Activated CD4-positive, CD25-positive, alpha-beta regulatory T cell treated with anti-CD3 and anti-CD28 coated beads, Interleukin-2, amount 50 U/mL, for 72 hours (primary cell): ENCODE measurements around the gene ZIC1.

ENCODE experiments used
- DNase-seq: peaks from one replicate; pipeline ENCODE4 v3.0.0; 2021

Gene ZIC1

DNA sequence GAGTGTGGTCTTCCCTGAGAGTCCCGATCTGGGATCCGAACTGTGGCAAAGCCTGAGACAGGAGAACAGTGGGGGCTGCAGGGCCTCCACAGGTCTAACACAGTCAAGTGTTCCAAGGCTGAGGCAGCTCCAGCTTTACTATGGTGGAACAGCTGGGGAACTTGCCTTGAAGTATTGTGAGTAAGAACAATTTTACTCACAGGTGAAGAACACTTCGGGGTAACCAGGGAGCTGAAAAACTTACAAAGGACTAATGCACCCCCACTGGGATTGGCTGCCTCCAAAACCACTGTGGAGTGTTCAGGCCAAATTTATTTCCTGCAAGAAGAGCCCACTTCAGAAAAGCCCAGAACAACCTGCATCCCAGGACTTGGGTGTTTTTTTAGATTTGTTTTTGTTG is 28.2 kb upstream of the ZIC1 start:
- no peak for DNase-seq

DNA sequence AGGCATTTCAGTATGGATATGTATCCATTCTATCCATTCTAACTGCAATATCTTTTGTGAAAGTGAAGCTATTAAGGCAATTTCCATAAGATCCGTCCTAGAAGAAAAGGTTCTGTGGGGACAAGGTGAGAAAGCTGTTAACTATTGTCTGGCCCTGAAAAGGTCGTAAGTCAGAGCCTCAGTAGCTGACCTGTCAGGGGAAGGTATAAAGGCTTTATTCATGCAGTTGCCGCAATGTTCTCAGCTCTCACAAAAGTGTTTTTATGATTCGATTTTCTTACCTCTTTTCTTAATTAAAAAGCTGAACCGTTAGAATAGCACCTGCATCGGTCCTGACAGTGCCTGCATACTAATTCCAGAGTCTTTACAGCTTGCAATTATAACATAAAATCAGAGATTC is 27.6 kb upstream of the ZIC1 start:
- no peak for DNase-seq

DNA sequence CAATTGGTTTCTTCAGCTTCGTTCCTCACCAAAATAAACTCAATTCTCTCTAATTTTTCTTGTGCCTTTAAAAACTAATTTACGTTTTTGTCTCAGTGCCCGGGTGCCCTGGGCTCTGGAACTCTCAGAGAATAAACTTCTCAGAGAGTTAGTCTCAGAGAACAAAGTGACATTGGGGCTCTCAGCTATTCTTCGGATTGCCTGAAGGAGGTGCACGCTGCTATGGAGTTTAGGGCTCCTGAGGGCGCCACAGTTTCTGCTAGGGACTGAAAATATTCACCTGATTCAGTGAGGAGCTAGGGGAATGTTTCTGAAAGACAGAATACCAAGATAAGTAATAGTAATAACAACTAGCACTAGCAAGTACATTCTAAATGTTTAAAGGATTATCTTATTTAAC is 25.5 kb upstream of the ZIC1 start:
- DNase-seq = no peak

DNA sequence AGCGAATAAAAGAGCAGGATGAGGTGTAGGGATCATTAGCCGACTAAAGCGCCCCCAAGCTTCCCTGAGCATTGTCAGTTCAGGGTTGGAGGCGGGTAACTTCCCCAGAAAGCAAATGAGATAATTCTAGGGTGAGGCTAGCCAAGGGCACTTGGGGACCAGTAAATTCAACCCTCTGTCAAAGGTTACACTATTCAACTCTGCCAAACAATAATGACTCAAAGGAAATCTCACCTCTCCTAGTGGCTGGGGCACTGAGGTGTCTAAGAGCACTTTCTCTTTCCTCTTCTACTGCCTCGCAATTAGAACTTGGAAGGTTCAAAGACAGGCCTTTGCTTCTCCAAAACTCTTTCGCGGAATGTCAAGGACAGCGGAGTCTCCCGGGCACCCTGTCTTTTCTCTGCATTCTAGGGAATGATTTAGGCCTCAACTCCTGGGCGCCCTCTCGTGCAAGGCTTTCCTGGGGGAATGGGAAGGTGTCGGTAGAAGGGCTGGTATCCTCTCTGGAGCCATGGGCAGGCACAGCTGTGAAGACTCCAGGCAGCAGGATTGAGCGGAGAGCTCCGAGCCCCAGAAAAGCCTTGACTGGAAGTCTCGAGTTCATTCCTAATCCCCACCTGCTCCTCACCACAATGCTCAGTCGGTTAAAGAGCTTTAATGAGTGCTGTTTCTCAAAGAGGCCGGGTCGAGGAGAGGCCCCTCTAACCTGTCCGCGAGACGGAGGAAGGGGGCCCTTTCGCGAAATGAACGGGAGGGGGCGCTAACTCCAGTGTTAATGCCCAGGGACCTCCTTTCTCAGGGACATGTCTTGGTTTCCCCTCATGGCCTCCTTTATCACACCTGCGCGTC is 24.7 kb upstream of the ZIC1 start:
- DNase-seq = no peak

DNA sequence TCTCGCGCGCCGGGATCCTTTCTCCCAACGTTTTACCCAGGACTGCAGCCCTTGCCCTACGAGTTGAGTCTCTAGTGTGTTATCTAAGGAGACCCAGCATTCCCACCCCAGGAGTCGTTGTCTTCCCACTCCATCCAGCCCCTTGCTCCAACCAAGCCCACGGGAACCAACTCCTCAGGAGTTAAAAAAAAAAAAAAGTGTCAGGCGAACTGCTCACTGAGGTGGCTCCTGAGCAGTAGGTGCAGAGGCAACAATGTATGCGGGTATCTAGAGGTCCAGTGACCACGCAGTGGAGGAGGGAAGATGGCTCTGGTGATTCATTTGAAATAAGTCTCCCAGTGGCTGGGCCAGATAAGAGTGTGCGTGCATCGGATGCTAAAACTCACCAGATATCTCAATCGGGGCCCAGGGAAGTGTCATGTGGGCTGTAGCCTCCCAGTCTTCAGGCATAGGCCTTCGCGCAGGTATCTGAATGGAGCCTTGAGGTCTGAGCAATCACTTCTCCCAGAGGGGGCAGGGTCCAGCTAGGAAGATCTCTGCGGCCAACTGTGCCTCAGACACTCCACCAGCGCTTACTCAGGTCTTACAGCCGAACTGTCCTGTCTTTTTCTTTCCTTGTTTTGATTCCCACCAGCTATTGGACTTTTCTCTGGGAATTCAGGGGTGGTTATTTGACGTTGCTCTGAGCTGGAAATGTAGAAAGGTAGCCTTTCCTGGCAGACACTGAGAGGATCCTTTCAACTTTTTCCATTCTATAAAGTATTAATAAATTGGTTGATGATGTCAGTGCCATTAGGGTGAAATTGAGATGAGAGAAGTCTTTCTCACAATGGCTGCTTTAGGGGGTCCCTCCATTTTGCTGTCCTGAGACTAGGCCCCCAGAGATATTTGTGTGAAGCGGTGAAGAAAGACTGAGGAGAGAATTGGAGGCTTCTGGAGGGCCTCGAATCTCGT is 23.8 kb upstream of the ZIC1 start:
- no peak for DNase-seq

DNA sequence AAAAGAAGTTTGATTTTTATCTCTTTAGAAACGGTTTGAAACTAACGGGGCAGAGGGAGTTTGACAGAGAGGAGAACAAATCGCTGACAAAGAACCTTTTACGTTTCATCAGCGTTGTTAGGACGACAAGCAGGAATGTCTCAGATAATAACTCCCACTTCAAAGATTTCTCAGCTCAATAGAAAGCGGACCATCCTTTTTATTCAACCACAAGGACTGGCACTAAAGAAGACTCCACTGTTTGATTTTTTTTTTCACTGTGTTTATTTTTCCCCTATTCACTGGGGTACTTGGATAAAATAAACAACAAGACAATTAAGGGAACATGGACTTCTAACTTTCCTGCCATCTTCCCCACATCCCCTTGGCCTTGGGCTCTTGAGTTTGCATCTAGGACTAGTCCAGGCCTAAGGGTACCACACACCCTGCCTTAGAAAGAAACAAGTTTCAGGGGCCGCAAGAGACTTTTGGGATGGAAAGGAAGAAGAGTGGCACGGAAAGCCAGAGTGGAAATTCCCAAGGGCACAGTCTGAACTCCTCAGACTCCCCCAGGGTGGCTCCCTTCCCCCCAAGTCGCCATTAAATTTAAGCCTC is 21.8 kb upstream of the ZIC1 start:
- no peak for DNase-seq

DNA sequence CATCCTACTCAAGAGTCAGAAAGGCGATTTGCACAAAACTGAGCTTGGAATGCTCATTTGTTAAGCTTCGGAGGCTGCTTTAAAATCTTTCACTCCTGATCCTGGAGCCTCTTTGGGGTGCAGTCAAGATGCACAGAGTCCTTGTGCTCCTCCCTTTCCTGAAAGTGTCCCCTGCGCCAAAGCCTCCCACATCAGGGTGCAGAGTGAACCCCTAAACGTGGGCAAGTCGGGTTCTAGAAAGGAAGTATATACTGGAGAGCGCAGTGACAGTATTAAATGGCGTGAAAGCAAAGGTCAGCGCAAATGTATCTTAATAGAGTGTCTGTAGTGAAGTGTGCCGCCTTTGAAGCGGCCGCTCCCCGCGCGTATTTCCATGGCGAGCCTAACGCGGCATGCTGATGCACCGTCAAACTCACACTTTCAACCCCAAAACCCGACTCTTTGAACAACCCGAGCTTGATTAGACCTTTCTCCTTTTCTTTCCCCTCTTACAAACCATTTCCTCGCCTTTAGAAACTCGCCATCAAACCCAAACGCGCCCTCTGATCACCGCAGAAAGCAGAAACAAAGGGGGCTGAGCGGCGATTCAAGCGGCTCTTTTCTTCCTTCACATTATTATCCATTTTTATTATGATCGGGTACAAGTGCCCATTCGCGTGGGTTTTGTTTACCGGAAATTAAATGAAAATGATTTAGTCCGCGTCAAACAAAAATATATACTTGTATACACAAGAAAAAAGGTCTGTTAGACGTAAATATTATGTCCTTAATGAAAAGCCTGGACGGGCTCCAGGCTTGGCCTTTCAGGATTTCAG is 21.1 kb upstream of the ZIC1 start:
- DNase-seq = no peak

DNA sequence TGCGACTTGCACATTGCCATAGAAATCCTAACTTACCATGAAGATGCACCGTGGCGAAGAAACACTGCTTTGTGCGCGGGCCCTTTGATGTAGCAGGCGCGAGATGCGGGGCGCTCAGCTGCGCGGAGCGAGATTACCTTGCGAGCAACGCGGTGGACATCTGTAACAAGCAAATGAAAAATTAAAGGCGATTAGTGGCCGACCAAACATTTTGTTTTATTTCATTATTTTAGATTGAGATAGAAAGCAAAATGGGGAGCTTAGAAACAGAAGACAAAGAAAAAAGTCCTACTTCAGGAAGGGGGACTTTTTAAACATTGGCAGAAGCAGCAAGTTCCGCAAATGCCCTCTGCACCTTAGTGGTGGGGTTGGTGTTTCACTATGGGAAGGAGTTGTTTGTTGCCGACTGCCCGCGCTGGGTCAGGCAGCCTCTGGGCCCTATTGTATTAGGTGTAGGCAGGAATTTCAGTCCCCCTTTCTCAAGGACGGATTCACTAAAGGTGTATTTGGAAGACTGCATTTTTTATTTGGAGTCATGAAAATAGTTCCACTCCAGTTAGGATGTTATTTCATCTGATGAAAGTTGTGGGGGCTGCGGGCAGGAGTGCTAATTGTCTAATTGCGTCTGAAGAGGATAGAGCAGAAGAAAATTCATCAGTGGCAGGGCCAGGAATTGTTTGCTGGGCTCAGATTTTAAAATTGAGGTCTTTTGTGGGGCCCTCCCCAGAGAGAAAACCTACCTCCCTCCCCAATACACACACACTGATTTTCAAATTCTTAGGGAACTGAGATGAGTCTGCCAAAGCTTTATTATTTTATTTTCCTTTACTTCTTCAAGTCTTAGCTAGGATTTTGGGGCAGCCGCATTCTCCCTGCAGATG is 20.2 kb upstream of the ZIC1 start:
- DNase-seq = no peak

DNA sequence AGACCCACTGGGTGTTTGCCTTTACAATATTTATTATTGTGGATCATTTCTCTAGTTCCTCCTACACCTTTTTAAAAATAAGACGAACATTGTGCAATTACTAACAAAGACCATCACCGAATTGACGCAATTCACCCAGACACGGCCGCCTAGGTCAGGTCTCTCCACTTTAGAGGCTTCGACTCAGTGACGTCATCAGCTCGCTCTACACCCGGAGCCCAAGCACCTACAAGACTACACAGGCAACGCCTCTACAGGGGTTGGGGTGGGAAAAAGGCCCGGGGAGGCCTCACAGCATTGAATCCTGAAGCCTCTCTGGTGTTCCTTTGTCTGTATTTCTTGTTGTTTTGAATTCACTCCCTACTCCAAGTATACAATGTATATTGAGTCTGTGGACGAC is 19.4 kb upstream of the ZIC1 start:
- DNase-seq = no peak

DNA sequence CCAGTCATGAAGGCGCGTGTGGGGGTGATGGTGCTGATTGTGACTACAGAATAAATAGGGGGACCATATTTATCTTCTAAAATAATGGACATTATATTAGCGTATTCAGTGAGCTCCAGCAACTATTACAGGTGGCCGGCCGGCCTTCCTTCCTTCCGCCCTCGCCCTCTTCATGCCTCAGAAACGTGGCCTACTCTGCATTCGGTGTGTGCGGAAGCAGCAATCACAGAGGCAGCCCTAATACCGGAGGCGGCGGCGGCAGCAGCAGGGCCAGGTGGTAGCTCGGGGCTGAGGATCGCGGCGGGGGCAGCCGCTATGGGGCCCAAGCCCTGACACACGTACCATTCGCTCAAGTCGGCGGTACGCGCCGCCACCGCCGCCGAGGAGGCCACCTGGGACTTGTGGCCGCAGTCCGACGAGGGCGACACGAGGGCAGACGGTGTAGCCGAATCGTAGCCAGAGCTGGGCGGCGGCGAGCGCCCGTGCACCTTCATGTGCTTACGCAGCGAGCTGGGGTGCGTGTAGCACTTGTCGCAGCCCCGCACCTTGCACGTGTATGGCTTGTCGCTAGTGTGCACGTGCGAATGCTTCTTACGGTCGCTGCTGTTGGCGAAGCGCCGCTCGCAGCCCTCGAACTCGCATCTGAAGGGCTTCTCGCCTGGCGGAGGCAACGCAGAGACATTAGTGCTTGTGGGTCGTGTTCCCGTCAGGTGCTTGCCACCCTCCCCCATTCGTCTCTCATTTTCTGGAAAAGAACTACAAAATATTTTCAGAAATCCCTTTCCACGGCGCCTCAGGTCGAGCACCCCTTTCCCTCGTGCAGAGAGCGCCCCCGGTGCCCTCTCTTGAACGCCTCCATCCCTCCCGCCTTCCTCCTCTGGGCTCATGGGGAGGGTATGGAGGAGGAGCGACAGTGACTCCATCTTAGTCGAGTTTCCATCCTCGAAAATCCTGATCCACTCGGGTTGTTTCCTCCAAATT is 18.3 kb upstream of the ZIC1 start:
- DNase-seq = no peak

DNA sequence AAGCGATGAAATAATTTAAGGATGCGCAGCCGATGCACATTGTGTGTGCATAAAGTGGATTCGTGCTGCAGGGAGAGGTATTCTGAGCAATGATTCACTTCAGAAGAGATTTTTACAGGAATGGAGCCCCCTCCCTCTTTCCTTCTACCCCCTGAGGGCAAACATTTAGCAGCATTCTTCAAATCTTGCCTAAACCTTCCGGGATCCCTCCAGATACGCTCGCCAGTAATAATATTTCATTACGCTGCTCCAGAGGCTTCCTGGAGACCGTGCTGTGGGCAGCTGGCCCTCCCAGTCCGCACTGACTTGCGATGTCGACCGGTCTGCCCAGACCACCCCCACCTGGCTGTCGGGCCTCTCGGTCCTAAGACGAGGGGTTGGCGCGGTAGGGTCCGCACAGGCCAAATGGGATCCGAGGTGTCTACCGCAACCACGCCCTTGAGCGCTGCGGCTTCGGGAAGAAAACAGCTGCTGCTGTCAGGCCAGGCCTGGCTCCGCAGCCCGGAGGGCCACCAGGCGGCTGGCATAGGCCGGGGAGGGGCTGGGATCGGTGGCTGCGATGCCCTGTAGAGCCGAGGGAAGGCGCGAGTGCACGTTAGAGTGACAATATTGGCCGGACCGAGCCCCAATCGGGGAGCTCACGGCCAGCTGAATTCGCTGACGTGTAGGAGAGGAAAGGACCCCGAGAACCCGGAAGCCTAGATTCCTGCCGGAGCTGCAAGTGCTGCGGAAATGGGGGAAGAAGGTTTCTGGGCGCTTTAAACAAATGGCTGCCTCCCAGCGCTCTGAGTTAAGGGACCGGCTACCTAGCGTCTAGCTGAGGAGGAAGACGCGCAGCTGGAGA is 17.2 kb upstream of the ZIC1 start:
- no peak for DNase-seq

DNA sequence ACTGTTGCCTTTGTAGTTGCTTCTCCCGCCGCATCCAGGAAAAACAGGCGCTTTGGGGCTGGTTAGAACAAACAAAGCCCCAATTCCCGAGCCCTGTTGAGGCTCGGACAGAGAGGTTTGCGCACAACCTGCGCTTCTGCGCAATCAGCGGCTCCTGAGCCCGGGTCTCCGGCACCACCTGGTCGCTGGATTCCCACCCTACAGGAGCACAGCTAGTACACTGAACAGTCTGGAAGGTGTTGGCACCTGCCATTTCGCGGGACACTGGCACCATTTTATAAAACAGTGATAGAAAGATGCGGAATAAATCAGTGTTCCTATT is 16.6 kb upstream of the ZIC1 start:
- no peak for DNase-seq

DNA sequence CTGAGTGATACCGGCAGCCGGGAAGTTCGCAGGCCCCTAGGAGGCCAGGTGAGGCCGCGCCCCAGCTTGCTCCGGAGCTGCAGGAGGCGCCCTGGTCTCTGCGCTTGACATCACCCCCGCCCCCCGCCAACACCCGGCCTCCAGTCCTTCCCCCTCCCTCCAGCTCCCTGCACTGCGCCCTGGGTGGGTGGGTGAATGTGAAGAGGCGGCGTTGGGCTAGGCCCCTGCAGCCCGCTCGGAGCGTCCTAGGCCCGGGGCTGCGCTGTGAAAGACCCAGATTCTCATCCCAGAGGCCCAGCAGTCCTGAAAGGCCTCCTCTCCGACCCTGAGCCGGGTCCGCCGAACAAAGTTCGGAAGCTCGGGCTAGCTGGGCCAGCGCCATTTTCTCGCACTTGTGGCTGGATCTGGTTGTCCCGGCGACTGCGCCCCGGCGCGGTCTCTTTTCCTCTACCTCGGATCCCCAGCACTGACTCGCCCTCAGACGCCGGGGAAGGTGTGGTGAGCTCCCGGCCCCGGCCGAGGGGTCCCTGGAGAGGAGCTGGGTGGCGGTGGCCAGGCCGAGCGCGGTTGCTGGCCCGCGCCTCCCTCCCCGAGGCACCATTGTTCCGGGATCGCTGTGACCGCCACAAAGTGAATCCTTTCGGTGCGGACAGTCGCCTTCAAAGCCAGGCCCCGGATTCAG is 15.8 kb upstream of the ZIC1 start:
- no peak for DNase-seq

DNA sequence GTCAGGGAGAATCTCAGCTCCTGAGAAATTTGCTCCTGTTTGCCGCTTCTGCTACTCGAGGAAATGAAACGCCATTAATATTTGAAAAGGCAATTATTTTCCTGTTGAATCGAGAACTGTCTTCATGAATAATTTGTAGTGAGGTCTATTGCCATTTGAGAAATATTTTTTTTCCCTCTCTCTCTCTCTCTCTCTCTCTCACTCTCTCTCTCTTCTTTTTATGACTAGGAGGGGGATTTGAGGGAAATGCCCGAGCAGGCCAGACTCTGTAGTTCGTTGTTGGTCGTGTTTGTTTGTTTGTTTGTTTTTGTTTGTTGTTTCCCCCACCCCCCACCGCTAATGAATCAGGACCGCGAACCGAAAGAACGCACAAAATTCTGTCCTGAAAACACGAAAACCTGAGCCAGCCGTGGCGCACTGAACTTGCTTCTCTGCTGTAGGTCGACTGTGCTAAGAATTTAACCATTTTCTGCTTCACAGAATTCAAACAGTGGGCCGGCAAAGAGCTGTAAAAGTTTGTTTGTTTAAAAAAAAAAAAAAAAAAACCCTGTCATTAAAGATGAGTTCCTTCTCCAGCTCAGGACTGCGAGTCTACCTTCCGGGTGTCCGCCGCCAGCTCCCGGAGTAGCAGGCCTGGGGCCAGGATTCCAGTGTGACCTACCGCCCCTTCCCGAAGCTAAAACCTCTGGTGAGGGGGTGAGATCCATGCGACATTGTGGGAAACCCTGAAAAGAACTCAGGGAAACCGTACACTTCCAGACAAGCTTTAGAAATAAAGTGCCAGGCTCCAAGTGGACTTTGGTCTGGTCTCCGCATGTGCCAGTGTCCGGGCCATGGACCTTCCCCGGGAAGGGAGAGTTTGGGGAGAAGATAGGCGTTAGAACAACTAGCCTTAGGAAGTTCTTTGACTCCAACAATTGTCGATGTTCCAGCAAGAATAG is 15.0 kb upstream of the ZIC1 start:
- no peak for DNase-seq

DNA sequence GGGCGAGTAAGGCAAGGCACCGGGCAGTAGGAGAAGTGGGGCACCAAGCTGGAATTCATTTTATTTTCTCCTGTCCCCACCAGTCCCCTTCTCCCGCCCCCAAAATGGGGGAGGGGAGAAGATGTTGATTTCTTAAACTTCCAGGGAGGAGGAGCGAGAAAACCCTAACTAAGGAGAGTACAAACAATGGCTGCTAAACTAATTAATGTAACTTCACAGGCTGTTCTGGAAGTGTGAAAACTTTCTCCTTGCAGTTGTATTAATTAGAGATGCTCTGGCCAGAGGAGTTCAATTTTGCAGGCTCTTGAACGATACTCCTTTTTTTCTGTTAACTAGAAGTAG is 14.3 kb upstream of the ZIC1 start:
- no peak for DNase-seq

DNA sequence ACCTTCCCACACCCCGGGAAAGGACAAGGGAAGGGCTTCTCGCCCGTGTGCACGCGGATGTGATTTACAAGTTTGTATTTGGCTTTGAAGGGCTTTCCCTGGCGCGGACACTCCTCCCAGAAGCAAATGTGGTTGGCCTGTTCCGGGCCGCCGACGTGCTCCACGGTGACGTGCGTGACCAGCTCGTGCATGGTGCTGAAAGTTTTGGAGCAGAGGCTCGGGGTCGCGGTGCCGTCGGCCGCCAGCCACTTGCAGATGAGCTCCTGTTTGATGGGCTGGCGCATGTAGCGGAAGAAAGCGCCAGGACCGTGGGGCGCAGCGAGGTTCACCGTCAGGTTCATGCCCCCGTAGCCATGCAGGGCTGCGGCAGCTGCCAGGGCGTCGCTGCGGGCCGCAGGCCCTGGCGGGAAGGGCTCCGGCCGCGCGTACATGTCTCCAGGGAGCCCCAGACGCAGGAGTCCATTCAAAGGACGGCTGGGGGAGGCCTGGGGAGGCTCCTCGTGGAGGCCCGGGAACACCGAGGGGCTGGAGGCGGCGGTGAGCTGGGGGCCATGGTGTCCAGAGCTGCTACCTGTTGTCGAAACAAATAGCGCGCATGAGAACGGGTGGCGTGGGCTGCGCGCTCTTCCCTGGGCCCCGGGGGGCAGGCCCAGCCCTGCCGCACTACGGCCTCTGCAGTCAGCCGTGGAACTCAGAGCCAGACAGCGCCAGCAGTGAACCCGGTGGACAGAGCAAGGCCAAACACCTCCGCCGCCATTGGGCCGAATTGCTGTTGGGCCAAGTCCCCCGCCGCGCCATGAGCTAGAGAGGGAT is 13.1 kb upstream of the ZIC1 start:
- no peak for DNase-seq

DNA sequence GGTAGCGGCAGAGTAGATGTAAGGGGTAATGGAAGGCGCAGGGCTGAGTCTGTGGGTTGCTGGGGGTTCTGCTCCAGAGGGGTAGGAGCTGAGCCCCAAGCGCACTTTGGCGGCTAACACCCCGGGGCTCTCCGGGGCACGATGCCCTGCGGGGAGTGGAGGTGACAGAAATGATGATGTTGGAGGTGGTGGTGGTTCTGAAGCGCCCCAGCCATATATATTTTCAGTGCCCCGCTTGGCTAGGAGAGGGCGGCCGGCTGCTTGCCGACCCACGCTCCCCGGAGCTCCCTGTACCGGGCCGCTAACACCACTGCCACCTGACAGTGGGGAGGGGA is 12.5 kb upstream of the ZIC1 start:
- no peak for DNase-seq
